ENCODE results near the gene SDF2L1.
A peak's percentile ranks its signal among the peaks of the same experiment; 100 is the strongest.

SDF2L1 gene

GRCh38 chr22:21682385-21683175, 40.5 kb downstream of the SDF2L1 start:
- Histone ChIP-seq H4K8ac (ENCODE audit: low read length) (no peak overlapping the region), H2AK5ac (ENCODE audit: low read length, severe bottlenecking) (no peak overlapping the region), H3K4me2 (ENCODE audit: low read length, poor library complexity, severe bottlenecking) (no peak overlapping the region), H3K27ac (ENCODE audit: low read length, poor library complexity, severe bottlenecking) (no peak overlapping the region), H4K91ac (ENCODE audit: low read length) (peak overlapping the region; percentile 43), H3K79me1 (replicated peaks; ENCODE audit: low read length, poor library complexity, severe bottlenecking) (peaks cover 2% of the 10 kb centered on the region), H3K9ac (ENCODE audit: low read length) (no peak overlapping the region), H3K18ac (ENCODE audit: low read depth in 1 of 2, low read length in 2 of 2) (no peak overlapping the region), H2AFZ (ENCODE audit: low read depth, low read length) (no peak overlapping the region), H2BK120ac (ENCODE audit: low read depth, low read length) (no peak overlapping the region), H3K9me3 (ENCODE audit: control insufficient read depth, low read length) (no peaks in the 10 kb centered on the region), H2BK12ac (ENCODE audit: low read length in 2 of 2) (no peak overlapping the region), H2BK5ac (ENCODE audit: low read depth, low read length, poor library complexity, severe bottlenecking) (no peak overlapping the region), H3K4ac (ENCODE audit: low read depth in 1 of 2, low read length in 2 of 2) (no peak overlapping the region), H3K23ac (ENCODE audit: low read length in 2 of 2) (no peak overlapping the region), H3K36me3 (ENCODE audit: control insufficient read depth in 1 of 2, insufficient read depth in 2 of 2, low read depth in 1 of 2, low read length in 2 of 2) (peaks cover 60 to 62% of the 10 kb centered on the region in 2 experiments), H3K27me3 (ENCODE audit: control insufficient read depth in 1 of 2, insufficient read depth in 1 of 2, low read length in 2 of 2) (no peaks in the 10 kb centered on the region), H2BK15ac (ENCODE audit: low read depth, poor library complexity, severe bottlenecking) (no peak overlapping the region), H3K4me3 (ENCODE audit: insufficient read depth in 1 of 2, low read depth in 1 of 2, low read length in 2 of 2) (no peak overlapping the region), H3K4me1 (ENCODE audit: control insufficient read depth, insufficient read depth, low read depth, low read length) (peaks cover 19% of the 10 kb centered on the region), H3K14ac (ENCODE audit: low read length in 2 of 2) (no peak overlapping the region)
- no peak for DNase-seq
- WGBS: 96% methylated on average over 20 of the region's 20 CpGs

- no peak overlapping the region for H3K4ac ChIP-seq (ENCODE audit: low read depth in 1 of 2, low read length in 2 of 2)
- H2BK15ac ChIP-seq (ENCODE audit: low read depth, poor library complexity, severe bottlenecking): no peak overlapping the region
- no peaks in the 10 kb centered on the region for H3K9me3 ChIP-seq (ENCODE audit: control insufficient read depth, low read length)
- H2BK12ac ChIP-seq (ENCODE audit: low read length in 2 of 2): no peak overlapping the region
- H3K14ac ChIP-seq (ENCODE audit: low read length in 2 of 2): no peak overlapping the region
- no peak overlapping the region for H3K9ac ChIP-seq (ENCODE audit: low read length)
- H3K27me3 ChIP-seq (ENCODE audit: control insufficient read depth in 1 of 2, insufficient read depth in 1 of 2, low read length in 2 of 2): no peaks in the 10 kb centered on the region
- H3K79me1 ChIP-seq (replicated peaks; ENCODE audit: low read length, poor library complexity, severe bottlenecking): no peaks in the 10 kb centered on the region
- no peak overlapping the region for H3K27ac ChIP-seq (ENCODE audit: low read length, poor library complexity, severe bottlenecking)
- H3K4me3 ChIP-seq (ENCODE audit: insufficient read depth in 1 of 2, low read depth in 1 of 2, low read length in 2 of 2): no peak overlapping the region
- no peak for DNase-seq
- H3K4me1 ChIP-seq (ENCODE audit: control insufficient read depth, insufficient read depth, low read depth, low read length): peaks cover 15% of the 10 kb centered on the region
- H3K36me3 ChIP-seq (ENCODE audit: control insufficient read depth in 1 of 2, insufficient read depth in 2 of 2, low read depth in 1 of 2, low read length in 2 of 2): peaks cover 68 to 70% of the 10 kb centered on the region in 2 experiments
- no peak overlapping the region for H4K8ac ChIP-seq (ENCODE audit: low read length)
- H2BK5ac ChIP-seq (ENCODE audit: low read depth, low read length, poor library complexity, severe bottlenecking): no peak overlapping the region
- WGBS: 96% methylated on average over 7 of the region's 7 CpGs
- H3K23ac ChIP-seq (ENCODE audit: low read length in 2 of 2): no peak overlapping the region
- H3K4me2 ChIP-seq (ENCODE audit: low read length, poor library complexity, severe bottlenecking): no peak overlapping the region
- H3K18ac ChIP-seq (ENCODE audit: low read depth in 1 of 2, low read length in 2 of 2): no peak overlapping the region
- H4K91ac ChIP-seq (ENCODE audit: low read length): no peak overlapping the region
- no peak overlapping the region for H2AK5ac ChIP-seq (ENCODE audit: low read length, severe bottlenecking)
- H2BK120ac ChIP-seq (ENCODE audit: low read depth, low read length): no peak overlapping the region
- H2AFZ ChIP-seq (ENCODE audit: low read depth, low read length): no peak overlapping the region
Measured at GRCh38 chr22:21683401-21683811, 41.3 kb downstream of the SDF2L1 start.

- Histone ChIP-seq H2AK5ac (ENCODE audit: low read length, severe bottlenecking) (no peak overlapping the region), H3K4me1 (ENCODE audit: control insufficient read depth, insufficient read depth, low read depth, low read length) (peaks cover 15% of the 10 kb centered on the region), H3K9me3 (ENCODE audit: control insufficient read depth, low read length) (no peaks in the 10 kb centered on the region), H3K14ac (ENCODE audit: low read length in 2 of 2) (no peak overlapping the region), H3K27me3 (ENCODE audit: control insufficient read depth in 1 of 2, insufficient read depth in 1 of 2, low read length in 2 of 2) (no peaks in the 10 kb centered on the region), H3K79me1 (replicated peaks; ENCODE audit: low read length, poor library complexity, severe bottlenecking) (peaks cover under 1% of the 10 kb centered on the region), H4K8ac (ENCODE audit: low read length) (no peak overlapping the region), H3K9ac (ENCODE audit: low read length) (no peak overlapping the region), H2AFZ (ENCODE audit: low read depth, low read length) (no peak overlapping the region), H3K27ac (ENCODE audit: low read length, poor library complexity, severe bottlenecking) (no peak overlapping the region), H3K18ac (ENCODE audit: low read depth in 1 of 2, low read length in 2 of 2) (no peak overlapping the region), H2BK12ac (ENCODE audit: low read length in 2 of 2) (no peak overlapping the region), H3K4me2 (ENCODE audit: low read length, poor library complexity, severe bottlenecking) (no peak overlapping the region), H3K4ac (ENCODE audit: low read depth in 1 of 2, low read length in 2 of 2) (no peak overlapping the region), H2BK120ac (ENCODE audit: low read depth, low read length) (no peak overlapping the region), H3K36me3 (ENCODE audit: control insufficient read depth in 1 of 2, insufficient read depth in 2 of 2, low read depth in 1 of 2, low read length in 2 of 2) (peaks cover 70 to 81% of the 10 kb centered on the region in 2 experiments), H3K23ac (ENCODE audit: low read length in 2 of 2) (no peak overlapping the region), H4K91ac (ENCODE audit: low read length) (no peak overlapping the region), H2BK5ac (ENCODE audit: low read depth, low read length, poor library complexity, severe bottlenecking) (no peak overlapping the region), H2BK15ac (ENCODE audit: low read depth, poor library complexity, severe bottlenecking) (no peak overlapping the region), H3K4me3 (ENCODE audit: insufficient read depth in 1 of 2, low read depth in 1 of 2, low read length in 2 of 2) (no peak overlapping the region)
- 98% methylated on average over 18 of the region's 19 CpGs for WGBS
- DNase-seq: no peak
Measured at GRCh38 chr22:21684492-21685163, 42.5 kb downstream of the SDF2L1 start.

- H3K4me2 ChIP-seq (ENCODE audit: low read length, poor library complexity, severe bottlenecking): no peak overlapping the region
- H3K9me3 ChIP-seq (ENCODE audit: control insufficient read depth, low read length): no peaks in the 10 kb centered on the region
- no peak for DNase-seq
- H2AFZ ChIP-seq (ENCODE audit: low read depth, low read length): no peak overlapping the region
- peaks cover 73 to 84% of the 10 kb centered on the region in 2 experiments for H3K36me3 ChIP-seq (ENCODE audit: control insufficient read depth in 1 of 2, insufficient read depth in 2 of 2, low read depth in 1 of 2, low read length in 2 of 2)
- H2BK5ac ChIP-seq (ENCODE audit: low read depth, low read length, poor library complexity, severe bottlenecking): no peak overlapping the region
- no peak overlapping the region for H3K4me3 ChIP-seq (ENCODE audit: insufficient read depth in 1 of 2, low read depth in 1 of 2, low read length in 2 of 2)
- no peak overlapping the region for H4K91ac ChIP-seq (ENCODE audit: low read length)
- no peak overlapping the region for H3K4ac ChIP-seq (ENCODE audit: low read depth in 1 of 2, low read length in 2 of 2)
- no peak overlapping the region for H3K23ac ChIP-seq (ENCODE audit: low read length in 2 of 2)
- H3K18ac ChIP-seq (ENCODE audit: low read depth in 1 of 2, low read length in 2 of 2): no peak overlapping the region
- H3K4me1 ChIP-seq (ENCODE audit: control insufficient read depth, insufficient read depth, low read depth, low read length): peaks cover 15% of the 10 kb centered on the region
- 98% methylated on average over 7 of the region's 8 CpGs for WGBS
- no peak overlapping the region for H2AK5ac ChIP-seq (ENCODE audit: low read length, severe bottlenecking)
- H3K27me3 ChIP-seq (ENCODE audit: control insufficient read depth in 1 of 2, insufficient read depth in 1 of 2, low read length in 2 of 2): no peaks in the 10 kb centered on the region
- no peak overlapping the region for H2BK12ac ChIP-seq (ENCODE audit: low read length in 2 of 2)
- no peak overlapping the region for H2BK120ac ChIP-seq (ENCODE audit: low read depth, low read length)
- no peak overlapping the region for H4K8ac ChIP-seq (ENCODE audit: low read length)
- H3K27ac ChIP-seq (ENCODE audit: low read length, poor library complexity, severe bottlenecking): no peak overlapping the region
- H3K79me1 ChIP-seq (replicated peaks; ENCODE audit: low read length, poor library complexity, severe bottlenecking): peaks cover 2% of the 10 kb centered on the region
- no peak overlapping the region for H2BK15ac ChIP-seq (ENCODE audit: low read depth, poor library complexity, severe bottlenecking)
- no peak overlapping the region for H3K9ac ChIP-seq (ENCODE audit: low read length)
- H3K14ac ChIP-seq (ENCODE audit: low read length in 2 of 2): no peak overlapping the region
Measured at GRCh38 chr22:21685164-21685513, 43.0 kb downstream of the SDF2L1 start.
